D341Med (cell line): ENCODE results near the gene PINLYP.
"Not testable (repeated sequence)": the region's sequence is repeated elsewhere in the genome, so short reads cannot be mapped to it uniquely, and the experiment has no call there.

Experiments used
- DNase-seq: peaks from one replicate; pipeline ENCODE4 v3.0.0; 2012; ENCODE audit warnings: low spot score

The PINLYP gene

GRCh38 chr19:43582495-43582894 lies 6.9 kb downstream of the PINLYP start:
- no peak for DNase-seq

GRCh38 chr19:43584484-43584883 lies 8.9 kb downstream of the PINLYP start:
- DNase-seq, result no peak

- no peak for DNase-seq
These were observed 10.7 kb downstream of the PINLYP start for GRCh38 chr19:43586346-43586745.

GRCh38 chr19:43587029-43587428 lies 11.4 kb downstream of the PINLYP start:
- DNase-seq, result not testable (repeated sequence)

GRCh38 chr19:43589277-43589676 lies 13.7 kb downstream of the PINLYP start:
- DNase-seq, result no peak

- no peak for DNase-seq
These were observed 14.1 kb downstream of the PINLYP start for GRCh38 chr19:43589678-43590077.

GRCh38 chr19:43591904-43592772 lies 16.5 kb downstream of the PINLYP start:
- no peak for DNase-seq

- DNase-seq, result no peak
These were observed 17.3 kb downstream of the PINLYP start for GRCh38 chr19:43592800-43593350.

- no peak for DNase-seq
These were observed 18.6 kb downstream of the PINLYP start for GRCh38 chr19:43594081-43594697.

GRCh38 chr19:43594710-43595604 lies 19.4 kb downstream of the PINLYP start:
- DNase-seq, result peak; percentile 84

GRCh38 chr19:43595605-43595998 lies 20.0 kb downstream of the PINLYP start:
- DNase-seq, result no peak

- peak; percentile 98 for DNase-seq
These were observed 20.6 kb downstream of the PINLYP start, which contains the start of the genes IRGQ and ZNF576 for GRCh38 chr19:43595999-43596841. IRGQ (minus strand) TSS chr19:43596134; CDS start chr19:43595338, 796 bp downstream. ZNF576 (plus strand) TSS chr19:43596595; CDS start chr19:43597109, 514 bp downstream.

- no peak for DNase-seq
These were observed 21.4 kb downstream of the PINLYP start for GRCh38 chr19:43596842-43597461.

GRCh38 chr19:43597876-43598275 lies 22.3 kb downstream of the PINLYP start:
- DNase-seq, result no peak

GRCh38 chr19:43598445-43599240 lies 23.0 kb downstream of the PINLYP start:
- DNase-seq, result no peak

- no peak for DNase-seq
These were observed 24.2 kb downstream of the PINLYP start for GRCh38 chr19:43599635-43600295.

GRCh38 chr19:43600326-43600725 lies 24.7 kb downstream of the PINLYP start:
- DNase-seq, result not testable (repeated sequence)

GRCh38 chr19:43605875-43606568 lies 30.4 kb downstream of the PINLYP start:
- no peak for DNase-seq
